ENCODE results near the gene ZNF19.

Gene ZNF19

DNA sequence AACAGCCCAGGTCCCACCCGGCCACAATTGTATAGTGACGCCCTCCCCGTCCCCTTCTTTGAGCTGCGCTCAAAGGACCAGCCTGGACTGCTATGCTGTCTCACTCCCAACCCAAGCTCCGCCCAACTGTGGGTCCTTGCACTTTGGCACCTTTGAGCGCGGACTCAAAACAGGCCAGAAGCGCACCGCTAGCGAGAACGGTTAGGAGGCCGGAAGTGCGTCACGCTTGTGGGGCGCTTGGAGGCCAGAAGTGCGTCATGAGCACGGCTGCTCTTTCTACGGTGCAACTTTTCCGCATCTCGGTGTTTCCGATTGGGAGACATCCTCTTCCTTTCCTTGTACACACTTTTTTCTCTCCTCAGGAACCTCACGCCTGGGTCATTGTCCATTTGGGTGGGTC, at the start of gene ZNF19:
TSS of gene ZNF19 (minus strand) at position 203 of the 400 bp plus-strand sequence. CDS start 7,210 bp downstream, outside the sequence.
- H3K9me3 ChIP-seq (ENCODE audit: control insufficient read depth in 1 of 2, low read length in 2 of 2) = no peaks in the 10 kb centered on the region
- no peaks in the 10 kb centered on the region for H3K36me3 ChIP-seq (ENCODE audit: control insufficient read depth in 1 of 2, insufficient read depth in 2 of 2, low read length in 2 of 2)
- no peak within 1 kb of the TSS for H3K27ac ChIP-seq (ENCODE audit: low read length)
- no peaks in the 10 kb centered on the region for H3K4me1 ChIP-seq (ENCODE audit: control insufficient read depth in 1 of 2, insufficient read depth in 2 of 2, low read length in 2 of 2)
- H3K27me3 ChIP-seq (ENCODE audit: low read depth, low read length) = no peaks in the 10 kb centered on the region
- no peak within 1 kb of the TSS for H3K4me3 ChIP-seq (ENCODE audit: low read depth in 1 of 2, low read length in 2 of 2)

DNA sequence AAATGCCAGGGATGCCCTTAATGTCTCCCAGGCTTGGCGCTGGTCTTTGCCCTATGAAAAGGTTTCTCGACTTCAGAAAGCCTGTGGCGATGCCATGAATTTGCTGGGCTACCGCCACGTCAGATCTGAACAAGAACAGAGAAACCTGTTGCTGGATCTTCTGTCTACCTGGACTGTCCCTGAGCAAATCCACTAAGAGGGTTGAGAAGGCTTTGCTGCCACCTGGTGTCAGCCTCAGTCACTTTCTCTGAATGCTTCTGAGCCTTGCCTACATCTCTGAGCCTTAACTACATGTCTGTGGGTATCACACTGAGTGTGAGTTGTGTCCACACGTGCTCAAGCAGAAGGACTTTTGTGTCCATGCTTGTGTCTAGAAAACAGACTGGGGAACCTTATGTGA, 48.5 kb upstream of the ZNF19 start:
- Histone ChIP-seq H3K9me3 (ENCODE audit: control insufficient read depth in 1 of 2, low read length in 2 of 2) (no peaks in the 10 kb centered on the region), H3K27me3 (ENCODE audit: low read depth, low read length) (no peaks in the 10 kb centered on the region), H3K27ac (ENCODE audit: low read length) (no peak overlapping the region), H3K36me3 (ENCODE audit: control insufficient read depth in 1 of 2, insufficient read depth in 2 of 2, low read length in 2 of 2) (no peaks in the 10 kb centered on the region), H3K4me1 (ENCODE audit: control insufficient read depth in 1 of 2, insufficient read depth in 2 of 2, low read length in 2 of 2) (no peaks in the 10 kb centered on the region), H3K4me3 (ENCODE audit: low read depth in 1 of 2, low read length in 2 of 2) (no peak overlapping the region)

DNA sequence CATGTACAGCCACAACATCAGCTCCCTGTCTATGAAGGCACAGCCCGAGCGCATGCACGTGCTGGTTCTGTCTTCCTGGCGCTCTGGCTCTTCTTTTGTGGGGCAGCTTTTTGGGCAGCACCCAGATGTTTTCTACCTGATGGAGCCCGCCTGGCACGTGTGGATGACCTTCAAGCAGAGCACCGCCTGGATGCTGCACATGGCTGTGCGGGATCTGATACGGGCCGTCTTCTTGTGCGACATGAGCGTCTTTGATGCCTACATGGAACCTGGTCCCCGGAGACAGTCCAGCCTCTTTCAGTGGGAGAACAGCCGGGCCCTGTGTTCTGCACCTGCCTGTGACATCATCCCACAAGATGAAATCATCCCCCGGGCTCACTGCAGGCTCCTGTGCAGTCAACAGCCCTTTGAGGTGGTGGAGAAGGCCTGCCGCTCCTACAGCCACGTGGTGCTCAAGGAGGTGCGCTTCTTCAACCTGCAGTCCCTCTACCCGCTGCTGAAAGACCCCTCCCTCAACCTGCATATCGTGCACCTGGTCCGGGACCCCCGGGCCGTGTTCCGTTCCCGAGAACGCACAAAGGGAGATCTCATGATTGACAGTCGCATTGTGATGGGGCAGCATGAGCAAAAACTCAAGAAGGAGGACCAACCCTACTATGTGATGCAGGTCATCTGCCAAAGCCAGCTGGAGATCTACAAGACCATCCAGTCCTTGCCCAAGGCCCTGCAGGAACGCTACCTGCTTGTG, 47.8 kb upstream of the ZNF19 start:
- Histone ChIP-seq H3K4me3 (ENCODE audit: low read depth in 1 of 2, low read length in 2 of 2) (no peak overlapping the region), H3K27ac (ENCODE audit: low read length) (no peak overlapping the region), H3K4me1 (ENCODE audit: control insufficient read depth in 1 of 2, insufficient read depth in 2 of 2, low read length in 2 of 2) (no peaks in the 10 kb centered on the region), H3K9me3 (ENCODE audit: control insufficient read depth in 1 of 2, low read length in 2 of 2) (no peaks in the 10 kb centered on the region), H3K27me3 (ENCODE audit: low read depth, low read length) (no peaks in the 10 kb centered on the region), H3K36me3 (ENCODE audit: control insufficient read depth in 1 of 2, insufficient read depth in 2 of 2, low read length in 2 of 2) (no peaks in the 10 kb centered on the region)

DNA sequence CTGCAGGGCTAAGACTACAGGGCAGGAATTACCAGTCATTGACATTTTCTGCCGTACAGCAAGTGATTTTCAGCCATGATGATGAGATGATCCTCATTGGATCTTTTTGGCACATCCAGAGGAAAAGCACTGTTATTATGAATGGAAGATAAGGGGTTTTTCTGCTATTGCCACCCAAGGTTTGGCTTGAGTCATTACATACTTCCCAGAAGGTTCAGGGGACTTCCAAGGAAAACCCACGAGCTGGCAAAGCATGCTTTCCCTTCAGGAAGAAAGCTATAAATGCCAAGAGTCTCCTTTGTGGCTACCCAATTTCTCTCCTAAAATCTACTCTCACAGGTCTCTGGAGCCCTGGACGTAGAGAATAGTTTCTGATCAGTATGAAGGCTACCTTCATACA, 43.2 kb upstream of the ZNF19 start:
- H3K4me1 ChIP-seq (ENCODE audit: control insufficient read depth in 1 of 2, insufficient read depth in 2 of 2, low read length in 2 of 2) = no peaks in the 10 kb centered on the region
- H3K36me3 ChIP-seq (ENCODE audit: control insufficient read depth in 1 of 2, insufficient read depth in 2 of 2, low read length in 2 of 2) = no peaks in the 10 kb centered on the region
- no peak overlapping the region for H3K27ac ChIP-seq (ENCODE audit: low read length)
- no peak overlapping the region for H3K4me3 ChIP-seq (ENCODE audit: low read depth in 1 of 2, low read length in 2 of 2)
- no peaks in the 10 kb centered on the region for H3K9me3 ChIP-seq (ENCODE audit: control insufficient read depth in 1 of 2, low read length in 2 of 2)
- H3K27me3 ChIP-seq (ENCODE audit: low read depth, low read length) = no peaks in the 10 kb centered on the region

DNA sequence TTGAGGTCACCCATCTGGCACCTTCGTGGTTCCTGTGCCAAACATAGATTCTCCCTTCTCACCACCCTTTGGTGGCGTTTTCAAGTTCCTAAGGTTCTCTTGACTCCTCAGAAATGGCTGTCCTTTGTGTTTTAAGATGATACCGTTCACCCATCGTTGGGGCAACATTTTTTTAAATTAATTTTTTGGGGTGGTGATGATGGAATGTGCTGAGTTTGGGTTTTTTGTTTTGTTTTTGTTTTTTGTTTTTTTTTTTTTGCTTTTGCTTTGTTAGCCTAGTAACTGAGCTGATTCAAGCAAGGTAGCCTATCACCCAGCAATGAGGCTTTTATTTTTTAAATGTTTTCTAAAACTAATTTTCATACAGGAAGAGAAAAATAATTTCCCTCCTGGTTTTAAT, 39.7 kb upstream of the ZNF19 start:
- no peaks in the 10 kb centered on the region for H3K36me3 ChIP-seq (ENCODE audit: control insufficient read depth in 1 of 2, insufficient read depth in 2 of 2, low read length in 2 of 2)
- H3K4me3 ChIP-seq (ENCODE audit: low read depth in 1 of 2, low read length in 2 of 2) = no peak overlapping the region
- no peaks in the 10 kb centered on the region for H3K27me3 ChIP-seq (ENCODE audit: low read depth, low read length)
- peaks cover 0 to 3% of the 10 kb centered on the region in 2 donors for H3K4me1 ChIP-seq (ENCODE audit: control insufficient read depth in 1 of 2, insufficient read depth in 2 of 2, low read length in 2 of 2)
- H3K9me3 ChIP-seq (ENCODE audit: control insufficient read depth in 1 of 2, low read length in 2 of 2) = no peaks in the 10 kb centered on the region
- H3K27ac ChIP-seq (ENCODE audit: low read length) = no peak overlapping the region

DNA sequence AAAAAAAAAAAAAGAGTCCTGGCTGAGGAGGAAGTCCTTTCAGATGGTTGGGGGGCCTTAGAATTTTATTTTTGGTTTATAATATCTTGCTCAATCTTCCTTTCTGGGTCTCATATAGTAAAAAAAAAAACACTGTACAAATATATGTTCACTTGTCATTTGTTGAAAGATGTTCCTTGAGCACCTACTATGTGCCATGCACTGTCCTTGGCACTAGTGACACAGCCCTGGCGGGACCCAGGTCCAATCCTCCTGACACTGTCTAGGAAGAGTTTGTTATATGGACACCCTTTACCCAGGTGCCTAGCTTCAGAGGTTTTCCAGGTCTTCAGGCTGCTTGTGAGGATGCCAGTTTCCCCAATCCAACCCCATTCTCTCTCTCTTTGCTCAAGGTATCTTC, 39.1 kb upstream of the ZNF19 start:
- no peaks in the 10 kb centered on the region for H3K36me3 ChIP-seq (ENCODE audit: control insufficient read depth in 1 of 2, insufficient read depth in 2 of 2, low read length in 2 of 2)
- H3K9me3 ChIP-seq (ENCODE audit: control insufficient read depth in 1 of 2, low read length in 2 of 2) = no peaks in the 10 kb centered on the region
- peaks cover 0 to 3% of the 10 kb centered on the region in 2 donors for H3K4me1 ChIP-seq (ENCODE audit: control insufficient read depth in 1 of 2, insufficient read depth in 2 of 2, low read length in 2 of 2)
- H3K4me3 ChIP-seq (ENCODE audit: low read depth in 1 of 2, low read length in 2 of 2) = no peak overlapping the region
- no peak overlapping the region for H3K27ac ChIP-seq (ENCODE audit: low read length)
- H3K27me3 ChIP-seq (ENCODE audit: low read depth, low read length) = no peaks in the 10 kb centered on the region

DNA sequence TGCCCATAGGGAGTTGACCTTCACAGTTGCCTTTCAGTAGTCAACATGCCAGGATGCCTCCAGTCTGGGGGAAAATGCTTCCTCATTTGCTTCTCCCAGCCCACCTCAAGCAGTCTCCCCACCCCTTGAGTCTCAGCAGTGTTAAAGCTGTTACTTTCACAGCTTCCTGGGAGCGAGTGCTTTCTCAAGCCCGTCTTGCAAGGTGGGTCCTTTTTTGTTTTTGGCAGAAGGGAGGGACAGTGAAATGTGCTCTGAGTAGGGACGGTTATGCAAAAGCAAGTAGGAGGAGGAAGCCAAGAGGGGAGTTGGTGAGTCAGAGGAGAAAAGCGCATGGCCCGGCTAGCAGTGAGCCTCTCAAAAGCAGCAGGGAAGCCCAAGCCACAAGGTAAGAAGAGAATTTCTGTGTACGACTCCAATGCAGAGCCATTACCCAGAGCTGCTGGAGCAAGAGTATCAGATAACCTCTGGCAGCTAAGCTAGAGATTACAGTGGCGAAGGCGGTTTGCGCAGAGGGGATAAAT, 37.0 kb upstream of the ZNF19 start, which contains the start of gene CHST4:
TSS of gene CHST4 (plus strand) at position 316 of the 521 bp plus-strand sequence. CDS start 10,252 bp downstream, outside the sequence.
- no peaks in the 10 kb centered on the region for H3K9me3 ChIP-seq (ENCODE audit: control insufficient read depth in 1 of 2, low read length in 2 of 2)
- H3K36me3 ChIP-seq (ENCODE audit: control insufficient read depth in 1 of 2, insufficient read depth in 2 of 2, low read length in 2 of 2) = no peaks in the 10 kb centered on the region
- H3K27me3 ChIP-seq (ENCODE audit: low read depth, low read length) = no peaks in the 10 kb centered on the region
- no peak within 1 kb of the TSS for H3K27ac ChIP-seq (ENCODE audit: low read length)
- peaks cover 0 to 3% of the 10 kb centered on the region in 2 donors for H3K4me1 ChIP-seq (ENCODE audit: control insufficient read depth in 1 of 2, insufficient read depth in 2 of 2, low read length in 2 of 2)
- H3K4me3 ChIP-seq (ENCODE audit: low read depth in 1 of 2, low read length in 2 of 2) = no peak within 1 kb of the TSS

DNA sequence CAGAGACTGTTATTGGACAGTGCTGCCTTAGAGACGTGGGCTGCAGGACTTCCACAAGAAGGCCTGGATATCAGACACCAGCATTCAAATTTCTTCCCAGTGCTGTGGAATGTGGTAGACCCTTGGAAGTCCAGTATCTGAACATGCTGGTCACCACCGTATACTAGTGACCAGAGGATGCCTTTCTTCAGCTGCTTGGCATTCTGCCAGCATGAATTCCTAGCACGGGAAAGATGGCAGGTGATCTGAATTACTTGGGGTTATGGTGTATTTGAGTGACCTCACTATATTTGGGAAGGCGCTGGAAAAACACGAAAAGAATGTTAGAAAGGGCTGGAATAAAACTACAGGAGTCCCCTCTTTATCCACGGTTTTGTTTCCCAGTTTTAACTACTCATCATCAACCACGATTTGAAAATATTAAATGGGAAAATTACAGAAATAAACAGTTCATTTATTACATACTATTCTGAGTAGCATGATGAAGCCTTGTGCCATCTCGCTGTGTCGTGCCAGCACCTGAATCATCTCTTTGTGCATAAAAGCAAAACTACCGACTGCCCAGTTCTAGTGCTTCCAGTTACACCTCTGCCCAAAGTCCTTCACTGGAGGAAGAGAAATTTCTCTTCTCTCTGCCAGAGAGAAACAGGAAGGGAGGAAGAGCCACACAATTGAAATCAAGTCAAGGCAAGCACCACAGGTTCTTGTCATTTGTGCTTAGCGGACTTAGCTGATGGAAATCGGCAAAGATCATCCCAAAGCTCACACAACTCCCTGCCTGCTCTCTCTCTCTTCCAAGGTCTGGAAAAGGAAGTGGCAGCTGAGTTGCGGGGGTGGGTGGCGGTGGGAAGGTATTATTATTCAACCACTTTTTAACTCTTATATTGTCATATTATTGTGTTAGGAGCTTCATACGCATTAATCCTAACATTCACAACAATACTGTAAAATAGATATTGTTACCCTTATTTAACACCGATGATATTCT, 35.7 kb upstream of the ZNF19 start:
- Histone ChIP-seq H3K4me1 (ENCODE audit: control insufficient read depth in 1 of 2, insufficient read depth in 2 of 2, low read length in 2 of 2) (peaks cover 0 to 3% of the 10 kb centered on the region in 2 donors), H3K4me3 (ENCODE audit: low read depth in 1 of 2, low read length in 2 of 2) (no peak overlapping the region), H3K27ac (ENCODE audit: low read length) (no peak overlapping the region), H3K36me3 (ENCODE audit: control insufficient read depth in 1 of 2, insufficient read depth in 2 of 2, low read length in 2 of 2) (no peaks in the 10 kb centered on the region), H3K9me3 (ENCODE audit: control insufficient read depth in 1 of 2, low read length in 2 of 2) (no peaks in the 10 kb centered on the region), H3K27me3 (ENCODE audit: low read depth, low read length) (no peaks in the 10 kb centered on the region)

DNA sequence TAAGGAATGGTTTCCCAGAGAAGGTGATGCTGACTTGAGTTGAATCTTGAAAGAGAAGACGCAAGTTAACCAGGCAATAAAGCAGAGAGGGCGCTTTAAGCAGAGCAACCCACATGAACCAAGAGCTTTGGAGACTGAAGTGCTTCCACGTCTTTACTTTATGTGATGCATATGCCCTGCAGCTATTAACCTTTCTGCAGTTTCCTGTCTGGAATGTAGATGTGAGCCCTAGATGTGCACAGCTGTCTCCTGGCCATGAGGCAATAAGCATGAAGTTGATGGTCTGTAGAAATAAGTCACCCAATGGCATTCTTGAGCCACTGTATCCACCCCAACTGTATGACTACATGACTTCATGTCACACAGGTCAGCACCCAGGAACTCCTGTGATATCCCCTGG, 31.4 kb upstream of the ZNF19 start:
- H3K4me1 ChIP-seq (ENCODE audit: control insufficient read depth in 1 of 2, insufficient read depth in 2 of 2, low read length in 2 of 2) = no peaks in the 10 kb centered on the region
- no peaks in the 10 kb centered on the region for H3K36me3 ChIP-seq (ENCODE audit: control insufficient read depth in 1 of 2, insufficient read depth in 2 of 2, low read length in 2 of 2)
- H3K27me3 ChIP-seq (ENCODE audit: low read depth, low read length) = no peaks in the 10 kb centered on the region
- no peak overlapping the region for H3K4me3 ChIP-seq (ENCODE audit: low read depth in 1 of 2, low read length in 2 of 2)
- H3K27ac ChIP-seq (ENCODE audit: low read length) = no peak overlapping the region
- no peaks in the 10 kb centered on the region for H3K9me3 ChIP-seq (ENCODE audit: control insufficient read depth in 1 of 2, low read length in 2 of 2)

DNA sequence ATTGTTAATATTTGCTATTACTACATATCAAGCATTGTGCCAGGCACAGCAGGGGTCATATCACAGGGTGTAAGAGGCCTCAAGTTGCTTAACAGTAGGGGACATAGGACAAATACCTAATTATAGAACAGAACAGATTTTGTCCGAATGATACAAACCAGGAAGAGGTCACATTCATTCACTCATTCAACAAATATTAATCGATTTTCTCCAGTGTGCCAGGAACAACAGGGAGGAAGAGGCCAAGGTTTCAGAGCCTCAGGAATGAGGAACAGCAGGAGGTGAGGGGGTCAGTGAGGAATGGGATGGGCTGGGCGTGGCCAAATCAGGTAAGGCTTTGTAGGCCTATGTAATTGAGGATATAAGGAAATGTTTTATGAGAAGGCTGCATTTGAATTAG, 25.9 kb upstream of the ZNF19 start:
- Histone ChIP-seq H3K9me3 (ENCODE audit: control insufficient read depth in 1 of 2, low read length in 2 of 2) (no peaks in the 10 kb centered on the region), H3K27me3 (ENCODE audit: low read depth, low read length) (no peaks in the 10 kb centered on the region), H3K36me3 (ENCODE audit: control insufficient read depth in 1 of 2, insufficient read depth in 2 of 2, low read length in 2 of 2) (no peaks in the 10 kb centered on the region), H3K4me1 (ENCODE audit: control insufficient read depth in 1 of 2, insufficient read depth in 2 of 2, low read length in 2 of 2) (no peaks in the 10 kb centered on the region), H3K27ac (ENCODE audit: low read length) (no peak overlapping the region), H3K4me3 (ENCODE audit: low read depth in 1 of 2, low read length in 2 of 2) (no peak overlapping the region)

DNA sequence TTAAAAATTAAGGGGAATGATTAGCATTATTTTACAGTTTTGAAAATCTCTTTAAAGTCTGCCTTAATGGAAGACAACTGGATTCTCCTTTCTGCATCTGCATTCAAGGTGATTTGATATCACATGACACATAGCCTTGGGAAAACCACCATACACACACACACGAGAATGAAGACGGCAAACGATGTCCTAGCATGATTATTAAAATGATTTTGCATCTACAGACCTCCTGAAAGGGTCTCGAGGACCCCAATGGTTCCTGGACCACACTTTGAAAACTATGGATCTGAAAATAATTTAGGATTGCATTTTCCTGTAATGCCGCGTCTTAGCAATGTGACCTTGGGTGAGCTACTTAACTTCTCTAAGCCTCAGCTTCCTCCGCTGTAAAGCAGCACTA, 25.4 kb upstream of the ZNF19 start:
- no peaks in the 10 kb centered on the region for H3K9me3 ChIP-seq (ENCODE audit: control insufficient read depth in 1 of 2, low read length in 2 of 2)
- H3K4me3 ChIP-seq (ENCODE audit: low read depth in 1 of 2, low read length in 2 of 2) = no peak overlapping the region
- H3K27ac ChIP-seq (ENCODE audit: low read length) = no peak overlapping the region
- H3K27me3 ChIP-seq (ENCODE audit: low read depth, low read length) = no peaks in the 10 kb centered on the region
- H3K4me1 ChIP-seq (ENCODE audit: control insufficient read depth in 1 of 2, insufficient read depth in 2 of 2, low read length in 2 of 2) = no peaks in the 10 kb centered on the region
- H3K36me3 ChIP-seq (ENCODE audit: control insufficient read depth in 1 of 2, insufficient read depth in 2 of 2, low read length in 2 of 2) = no peaks in the 10 kb centered on the region

Data from muscle layer of duodenum (tissue), 2 donors.